HG03139 (cell line): ENCODE data around the gene B4GALNT1.
"Not testable (repeated sequence)": the region's sequence is repeated elsewhere in the genome, so short reads cannot be mapped to it uniquely, and the experiment has no call there.

Experiments
- ATAC-seq: cut with Tn5 transposase; IDR thresholded peaks from one replicate; pipeline ENCODE4 v1.9.1; 2021; ENCODE audit not compliant: unreplicated experiment

B4GALNT1 gene

DNA sequence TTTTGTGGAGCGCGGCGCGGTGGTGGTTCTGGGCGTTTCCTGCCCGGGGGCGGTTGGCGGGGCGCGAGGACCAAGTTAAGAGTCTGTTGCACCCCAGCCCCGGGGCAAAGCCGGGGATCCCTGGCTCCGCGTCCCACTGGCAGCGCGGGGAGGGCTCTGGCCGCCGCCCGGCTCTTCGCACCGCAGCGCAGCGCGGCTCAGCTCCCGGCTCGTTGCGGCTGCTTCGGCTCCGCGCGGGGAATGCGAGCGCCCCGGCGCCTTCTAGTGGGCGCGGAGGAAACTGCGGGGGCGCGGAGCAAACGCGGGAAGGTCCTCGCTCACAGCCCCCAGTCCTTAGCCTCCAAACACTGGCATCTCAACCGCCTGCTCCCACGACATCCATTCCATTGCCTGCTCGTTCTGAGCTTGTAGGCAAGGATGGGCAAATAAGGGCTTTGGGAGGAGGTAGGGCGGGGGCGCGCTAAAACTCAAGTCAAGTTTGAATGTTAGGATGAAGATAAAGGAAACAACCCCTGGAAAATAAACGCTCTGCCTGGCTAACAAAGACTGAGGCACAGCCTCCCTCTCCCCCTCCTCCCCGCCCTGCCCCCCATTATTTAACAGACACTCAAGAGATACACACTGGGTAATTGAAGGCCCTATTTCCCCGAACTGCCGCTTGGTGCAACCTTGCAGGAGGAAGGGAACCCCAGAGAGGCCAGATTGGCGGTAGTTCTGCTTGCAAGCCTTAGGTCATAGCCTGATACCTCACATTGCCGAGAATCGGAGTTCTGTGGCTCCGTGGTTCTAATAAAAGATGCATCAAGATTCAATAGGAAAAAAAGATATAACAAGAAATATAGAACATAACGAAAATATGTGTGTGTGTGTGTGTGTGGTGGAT is at the start of gene B4GALNT1:
TSS of gene B4GALNT1 (minus strand) at position 244 of the 883 bp plus-strand sequence. CDS start 1,069 bp downstream, outside the sequence.
- ATAC-seq, result peak; percentile 76

DNA sequence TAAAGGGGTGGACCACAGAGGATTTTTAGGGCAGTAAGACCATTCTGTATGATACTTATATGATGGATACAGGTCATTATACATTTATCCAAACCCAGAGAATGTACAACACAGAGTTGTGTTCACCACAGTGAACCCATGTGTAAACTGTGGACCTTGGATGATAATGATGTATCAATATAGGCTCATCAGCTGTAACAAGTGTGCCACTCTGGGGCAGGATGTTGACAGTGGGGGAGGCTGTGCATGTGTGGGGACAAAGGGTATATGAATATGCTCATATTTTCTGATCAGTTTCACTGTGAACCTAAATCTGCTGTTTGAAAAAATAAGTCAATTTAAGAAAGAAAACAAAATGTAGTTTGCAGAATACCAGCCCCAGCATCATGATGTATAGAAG is 46.7 kb upstream of the B4GALNT1 start:
- no peak for ATAC-seq

DNA sequence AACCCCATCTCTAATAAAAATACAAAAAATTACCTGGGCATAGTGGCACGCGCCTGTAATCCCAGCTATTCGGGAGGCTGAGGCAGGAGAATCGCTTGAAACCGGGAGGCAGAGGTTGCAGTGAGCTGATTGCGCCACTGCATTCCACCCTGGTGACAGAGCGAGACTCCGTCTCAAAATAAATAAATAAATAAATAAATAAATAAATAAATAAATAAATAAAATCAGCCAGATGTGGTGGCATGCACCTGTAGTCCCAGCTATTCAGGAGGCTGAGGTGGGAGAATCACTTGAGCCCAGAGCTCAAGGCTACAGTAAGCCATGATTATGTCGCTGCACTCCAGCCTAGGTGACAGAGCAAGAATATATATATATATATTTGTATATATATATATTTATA is 44.9 kb upstream of the B4GALNT1 start:
- ATAC-seq, result not testable (repeated sequence)

GRCh38 chr12:57674691-57675090 is 41.7 kb upstream of the B4GALNT1 start:
- no peak for ATAC-seq

GRCh38 chr12:57672801-57673200 is 39.8 kb upstream of the B4GALNT1 start:
- no peak for ATAC-seq

DNA sequence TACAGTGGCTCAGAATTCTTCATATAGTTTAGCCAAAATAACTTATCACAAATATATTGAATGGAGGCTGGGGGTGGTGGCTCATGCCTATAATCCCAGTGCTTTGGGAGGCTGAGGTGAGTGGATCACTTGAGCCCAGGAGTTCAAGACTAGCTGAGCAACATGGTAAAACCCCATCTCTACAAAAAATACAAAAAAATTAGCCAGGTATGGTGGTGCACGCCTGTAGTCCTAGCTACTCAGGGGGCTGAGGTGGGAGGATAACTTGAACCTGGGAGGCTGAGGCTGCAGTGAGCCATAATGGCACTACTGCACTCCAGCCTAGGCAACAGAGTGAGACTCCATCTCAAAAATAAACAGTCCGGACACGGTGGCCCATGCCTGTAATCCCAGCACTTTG is 38.8 kb upstream of the B4GALNT1 start:
- not testable (repeated sequence) for ATAC-seq

- ATAC-seq, result not testable (repeated sequence)
Measured at GRCh38 chr12:57669691-57670090, 36.7 kb upstream of the B4GALNT1 start.

- ATAC-seq, result no peak
Measured at GRCh38 chr12:57666897-57667296, 33.9 kb upstream of the B4GALNT1 start.

- not testable (repeated sequence) for ATAC-seq
Measured at GRCh38 chr12:57665066-57665820, 32.2 kb upstream of the B4GALNT1 start.

DNA sequence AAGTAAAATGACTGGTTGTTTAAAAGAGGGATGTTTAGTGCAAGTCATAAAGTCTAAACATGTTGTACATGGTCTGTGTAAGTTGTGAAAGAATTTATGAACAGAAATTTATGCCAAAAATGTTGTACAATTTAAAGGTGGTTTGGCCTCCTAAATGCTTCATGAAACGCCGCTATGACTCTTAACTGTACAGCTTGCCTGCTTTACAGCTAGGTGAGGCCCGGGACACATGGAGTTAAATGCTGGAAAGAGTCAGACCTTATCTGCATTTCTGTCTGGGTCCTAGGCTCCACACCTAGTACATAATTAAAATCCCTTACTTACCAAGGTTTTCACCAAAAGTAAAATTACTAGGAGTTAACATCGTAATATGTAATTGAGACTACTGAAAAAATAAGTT is 28.4 kb upstream of the B4GALNT1 start:
- no peak for ATAC-seq

GRCh38 chr12:57658890-57659289 is 25.9 kb upstream of the B4GALNT1 start:
- ATAC-seq, result no peak

DNA sequence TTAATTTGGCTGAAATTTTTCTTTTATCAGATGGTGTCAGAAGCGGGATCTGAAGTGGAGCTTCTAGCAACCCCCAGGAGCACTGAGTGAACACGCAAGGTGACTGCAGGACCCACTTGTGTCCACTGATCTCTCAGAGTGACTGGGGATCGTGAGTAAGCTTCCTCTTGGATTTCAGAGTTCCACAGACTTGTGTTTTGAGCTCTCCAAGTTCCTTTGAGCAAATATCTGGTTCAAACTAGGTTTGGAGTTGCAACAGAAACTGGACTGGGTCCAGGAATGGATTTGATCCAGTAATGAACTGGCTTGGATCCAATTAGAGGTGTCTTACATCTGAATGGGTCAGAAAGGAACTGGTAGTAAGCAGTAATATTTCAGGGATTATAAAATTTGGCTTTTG is 24.7 kb upstream of the B4GALNT1 start:
- no peak for ATAC-seq

- ATAC-seq, result not testable (repeated sequence)
Measured at GRCh38 chr12:57656408-57656807, 23.4 kb upstream of the B4GALNT1 start.

DNA sequence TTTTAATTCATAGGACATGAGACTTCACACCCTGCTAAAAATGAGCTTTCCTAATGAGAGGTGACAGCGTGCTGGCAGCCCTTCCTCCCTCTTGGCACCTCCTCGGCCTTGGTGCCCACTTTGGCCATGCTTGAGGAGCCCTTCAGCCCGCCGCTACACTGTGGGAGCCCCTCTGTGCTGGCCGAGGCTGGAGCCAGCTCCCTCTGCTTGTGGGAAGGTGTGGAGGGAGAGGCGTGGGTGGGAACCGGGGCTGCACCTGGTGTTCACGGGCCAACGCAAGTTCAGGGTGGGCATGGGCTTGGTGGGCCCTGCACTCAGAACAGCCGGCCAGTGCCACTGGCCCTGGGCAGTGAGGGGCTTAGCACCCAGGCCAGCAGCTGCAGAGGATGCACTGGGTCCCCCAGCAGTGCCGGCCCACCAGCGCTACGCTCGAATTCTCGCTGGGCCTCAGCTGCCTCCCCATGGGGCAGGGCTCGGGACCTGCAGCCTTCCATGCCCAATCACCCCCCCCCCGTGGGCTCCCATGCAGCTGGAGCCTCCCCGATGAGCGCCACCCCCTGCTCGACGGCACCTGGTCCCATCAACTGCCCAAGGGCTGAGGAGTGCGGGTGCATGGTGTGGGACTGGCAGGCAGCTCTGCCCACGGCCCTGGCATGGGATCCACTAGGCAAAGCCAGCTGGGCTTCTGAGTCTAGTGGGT is 22.7 kb upstream of the B4GALNT1 start:
- no peak for ATAC-seq

DNA sequence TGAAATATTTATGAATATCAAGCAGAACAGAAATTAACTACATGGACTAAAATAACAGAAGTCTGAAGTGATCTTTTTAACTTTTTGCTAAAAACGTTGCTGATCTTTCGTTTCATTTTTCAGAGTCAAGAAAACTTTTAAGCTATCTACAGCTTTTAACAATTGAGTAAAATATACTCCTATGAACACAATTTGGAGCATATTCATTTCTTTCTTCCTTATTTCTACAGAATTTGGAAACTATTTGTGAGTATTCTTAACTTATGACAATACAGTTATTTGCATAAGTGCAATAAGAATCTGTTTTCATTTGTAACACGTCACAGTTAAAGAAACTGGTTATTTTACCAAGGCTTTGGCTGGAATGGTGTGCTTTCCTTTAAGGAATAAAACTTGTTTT is 21.0 kb upstream of the B4GALNT1 start:
- no peak for ATAC-seq

DNA sequence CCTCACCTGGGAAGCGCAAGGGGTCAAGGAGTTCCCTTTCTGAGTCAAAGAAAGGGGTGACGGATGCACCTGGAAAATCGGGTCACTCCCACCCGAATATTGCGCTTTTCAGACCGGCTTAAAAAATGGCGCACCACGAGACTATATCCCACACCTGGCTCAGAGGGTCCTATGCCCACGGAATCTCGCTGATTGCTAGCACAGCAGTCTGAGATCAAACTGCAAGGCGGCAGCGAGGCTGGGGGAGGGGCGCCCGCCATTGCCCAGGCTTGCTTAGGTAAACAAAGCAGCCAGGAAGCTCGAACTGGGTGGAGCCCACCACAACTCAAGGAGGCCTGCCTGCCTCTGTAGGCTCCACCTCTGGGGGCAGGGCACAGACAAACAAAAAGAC is 13.7 kb upstream of the B4GALNT1 start:
- not testable (repeated sequence) for ATAC-seq

GRCh38 chr12:57645990-57646658 is 13.1 kb upstream of the B4GALNT1 start:
- ATAC-seq, result not testable (repeated sequence)

- no peak for ATAC-seq
Measured at GRCh38 chr12:57641699-57642442, 8.9 kb upstream of the B4GALNT1 start.

DNA sequence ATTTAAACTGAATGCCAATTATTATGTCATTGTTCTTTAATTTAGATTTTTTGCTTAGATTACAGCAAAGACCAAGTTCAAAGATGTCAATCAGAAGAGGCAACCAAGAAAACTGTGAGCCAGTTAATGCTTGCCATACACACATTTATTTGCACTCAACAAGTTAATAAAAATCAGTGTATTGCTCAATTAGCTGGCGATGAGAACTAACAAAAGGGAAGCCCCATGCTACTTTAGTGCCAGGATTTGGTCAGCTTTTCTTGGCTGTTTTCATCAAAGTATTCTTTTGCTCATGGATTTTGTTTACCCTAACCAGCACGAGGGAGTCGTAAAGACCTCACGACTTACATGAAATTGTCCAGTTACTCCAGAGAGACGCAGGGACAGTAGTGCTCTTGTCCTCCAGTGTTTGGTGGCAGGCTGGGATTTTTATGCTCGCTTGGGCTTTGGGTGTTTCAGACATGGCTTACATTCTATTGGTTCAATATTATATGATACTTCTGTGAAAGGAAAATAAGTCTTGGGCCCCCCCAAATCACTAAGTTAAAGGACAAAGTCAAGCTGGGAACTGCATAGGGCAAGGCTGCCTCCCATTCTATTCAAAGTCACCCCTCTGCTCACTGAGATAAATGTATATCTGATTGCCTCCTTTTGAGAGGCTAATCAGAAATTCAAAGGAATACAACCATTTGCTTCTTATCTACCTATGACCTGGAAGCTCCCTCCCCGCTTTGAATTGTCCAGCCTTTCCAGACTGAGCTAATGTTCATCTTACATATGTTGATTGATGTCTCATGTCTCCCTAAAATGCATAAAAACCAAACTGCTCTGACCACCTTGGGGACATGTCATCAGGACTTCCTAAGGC is 7.4 kb upstream of the B4GALNT1 start:
- ATAC-seq, result no peak
